ENCODE measurements around the gene ZDHHC14.
A peak's percentile ranks its signal among the peaks of the same experiment; 100 is the strongest.

The ZDHHC14 gene

DNA sequence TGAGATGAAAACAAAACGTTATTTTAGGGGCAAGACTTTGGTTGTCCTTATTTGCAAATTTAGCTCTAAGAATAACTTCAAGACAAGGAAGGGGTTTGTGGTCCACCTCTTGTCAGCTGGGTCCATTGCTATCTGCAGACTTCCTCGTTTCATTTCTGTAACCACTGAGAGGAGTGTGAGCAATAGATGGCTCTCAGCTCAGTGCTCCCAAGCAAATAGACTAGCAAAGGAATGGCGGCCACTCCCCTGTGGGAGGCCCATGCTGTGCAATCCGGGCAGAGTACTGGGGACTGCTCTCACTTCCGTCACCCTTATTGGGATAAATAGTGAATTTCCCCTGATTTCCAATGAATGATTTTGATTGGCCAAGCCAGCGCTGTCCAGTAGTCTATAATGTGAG, 176.6 kb downstream of the ZDHHC14 start:
- TF ChIP-seq TEAD4 (IDR thresholded peaks at IDR 0.05) (no peak), NFIC (IDR thresholded peaks at IDR 0.05) (no peak), YY1 (IDR thresholded peaks at IDR 0.05; ENCODE audit: low read depth) (no peak), RAD21 (IDR thresholded peaks at IDR 0.05; ENCODE audit: low read depth) (no peak), CREB1 (IDR thresholded peaks at IDR 0.05; ENCODE audit: low read depth) (no peak)
- TF ChIP-seq, protein P1, sequence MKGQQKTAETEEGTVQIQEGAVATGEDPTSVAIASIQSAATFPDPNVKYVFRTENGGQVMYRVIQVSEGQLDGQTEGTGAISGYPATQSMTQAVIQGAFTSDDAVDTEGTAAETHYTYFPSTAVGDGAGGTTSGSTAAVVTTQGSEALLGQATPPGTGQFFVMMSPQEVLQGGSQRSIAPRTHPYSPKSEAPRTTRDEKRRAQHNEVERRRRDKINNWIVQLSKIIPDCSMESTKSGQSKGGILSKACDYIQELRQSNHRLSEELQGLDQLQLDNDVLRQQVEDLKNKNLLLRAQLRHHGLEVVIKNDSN (IDR thresholded peaks at IDR 0.05): no peak
- TF ChIP-seq, protein P2, sequence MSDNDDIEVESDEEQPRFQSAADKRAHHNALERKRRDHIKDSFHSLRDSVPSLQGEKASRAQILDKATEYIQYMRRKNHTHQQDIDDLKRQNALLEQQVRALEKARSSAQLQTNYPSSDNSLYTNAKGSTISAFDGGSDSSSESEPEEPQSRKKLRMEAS (IDR thresholded peaks at IDR 0.05): no peak

GRCh38 chr6:157558049-157558448, 177.1 kb downstream of the ZDHHC14 start:
- TF ChIP-seq TCF12 (IDR thresholded peaks at IDR 0.05; ENCODE audit: low read depth) (no peak), ZBTB7A (IDR thresholded peaks at IDR 0.05; ENCODE audit: low read depth) (no peak), NFIC (IDR thresholded peaks at IDR 0.05) (no peak), EP300 (IDR thresholded peaks at IDR 0.05; ENCODE audit: borderline replicate concordance) (no peak), RAD21 (IDR thresholded peaks at IDR 0.05; ENCODE audit: low read depth) (peak; percentile 2; the same call in 1 of the 2 replicates), TAF1 (IDR thresholded peaks at IDR 0.05; ENCODE audit: low read depth) (no peak), CEBPB (IDR thresholded peaks at IDR 0.05) (no peak), YY1 (IDR thresholded peaks at IDR 0.05; ENCODE audit: low read depth) (0 out of 2 replicates have a peak, but pooled peaks have one; percentile 19), FOXM1 (IDR thresholded peaks at IDR 0.05; ENCODE audit: borderline replicate concordance, low read depth) (no peak)
- TF ChIP-seq, protein P2 (IDR thresholded peaks at IDR 0.05): 0 out of 2 replicates have a peak, but pooled peaks have one; percentile 18
- TF ChIP-seq, protein P3, sequence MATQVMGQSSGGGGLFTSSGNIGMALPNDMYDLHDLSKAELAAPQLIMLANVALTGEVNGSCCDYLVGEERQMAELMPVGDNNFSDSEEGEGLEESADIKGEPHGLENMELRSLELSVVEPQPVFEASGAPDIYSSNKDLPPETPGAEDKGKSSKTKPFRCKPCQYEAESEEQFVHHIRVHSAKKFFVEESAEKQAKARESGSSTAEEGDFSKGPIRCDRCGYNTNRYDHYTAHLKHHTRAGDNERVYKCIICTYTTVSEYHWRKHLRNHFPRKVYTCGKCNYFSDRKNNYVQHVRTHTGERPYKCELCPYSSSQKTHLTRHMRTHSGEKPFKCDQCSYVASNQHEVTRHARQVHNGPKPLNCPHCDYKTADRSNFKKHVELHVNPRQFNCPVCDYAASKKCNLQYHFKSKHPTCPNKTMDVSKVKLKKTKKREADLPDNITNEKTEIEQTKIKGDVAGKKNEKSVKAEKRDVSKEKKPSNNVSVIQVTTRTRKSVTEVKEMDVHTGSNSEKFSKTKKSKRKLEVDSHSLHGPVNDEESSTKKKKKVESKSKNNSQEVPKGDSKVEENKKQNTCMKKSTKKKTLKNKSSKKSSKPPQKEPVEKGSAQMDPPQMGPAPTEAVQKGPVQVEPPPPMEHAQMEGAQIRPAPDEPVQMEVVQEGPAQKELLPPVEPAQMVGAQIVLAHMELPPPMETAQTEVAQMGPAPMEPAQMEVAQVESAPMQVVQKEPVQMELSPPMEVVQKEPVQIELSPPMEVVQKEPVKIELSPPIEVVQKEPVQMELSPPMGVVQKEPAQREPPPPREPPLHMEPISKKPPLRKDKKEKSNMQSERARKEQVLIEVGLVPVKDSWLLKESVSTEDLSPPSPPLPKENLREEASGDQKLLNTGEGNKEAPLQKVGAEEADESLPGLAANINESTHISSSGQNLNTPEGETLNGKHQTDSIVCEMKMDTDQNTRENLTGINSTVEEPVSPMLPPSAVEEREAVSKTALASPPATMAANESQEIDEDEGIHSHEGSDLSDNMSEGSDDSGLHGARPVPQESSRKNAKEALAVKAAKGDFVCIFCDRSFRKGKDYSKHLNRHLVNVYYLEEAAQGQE (IDR thresholded peaks at IDR 0.05; ENCODE audit: low read depth): peak; percentile 86

DNA sequence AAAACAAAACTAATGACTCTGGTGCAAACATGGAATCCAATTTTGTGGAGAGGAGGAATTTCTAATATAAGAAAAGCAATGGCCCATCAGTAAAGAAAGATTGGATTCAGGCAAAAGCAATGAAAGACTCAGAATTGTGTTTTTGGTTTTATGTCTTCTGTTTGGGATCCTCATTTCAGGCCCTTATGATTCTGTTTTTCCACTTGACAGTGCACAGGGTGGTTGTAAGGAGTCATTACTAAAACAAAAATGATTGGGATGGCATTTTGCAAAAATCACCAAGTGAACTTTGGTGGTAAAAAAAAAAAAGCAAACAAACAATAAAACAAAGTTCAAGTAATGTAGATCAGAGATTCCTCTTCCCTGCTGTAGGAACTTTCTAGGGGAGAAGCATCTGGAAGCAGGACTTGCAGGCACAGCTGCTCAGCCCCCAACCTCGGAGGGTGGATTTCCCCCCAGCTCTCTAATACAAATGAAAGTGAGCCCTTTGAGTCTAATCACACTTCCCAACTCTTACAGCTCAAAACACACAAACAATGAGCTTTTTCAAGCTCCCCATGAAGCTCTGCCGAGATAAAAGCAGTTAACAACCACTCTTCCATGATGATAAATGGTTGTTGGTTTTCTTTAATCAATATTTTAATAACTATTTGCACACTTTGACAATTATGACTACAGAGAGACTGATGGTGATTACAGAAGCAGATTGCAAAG, 177.7 kb downstream of the ZDHHC14 start:
- TF ChIP-seq NFIC (IDR thresholded peaks at IDR 0.05) (no peak), TEAD4 (IDR thresholded peaks at IDR 0.05) (no peak), RAD21 (IDR thresholded peaks at IDR 0.05; ENCODE audit: low read depth) (no peak), TAF1 (IDR thresholded peaks at IDR 0.05; ENCODE audit: low read depth) (no peak), ZBTB7A (IDR thresholded peaks at IDR 0.05; ENCODE audit: low read depth) (no peak), CEBPB (IDR thresholded peaks at IDR 0.05) (no peak), YY1 (IDR thresholded peaks at IDR 0.05; ENCODE audit: low read depth) (no peak), TCF12 (IDR thresholded peaks at IDR 0.05; ENCODE audit: low read depth) (no peak), EGR1 (IDR thresholded peaks at IDR 0.05) (no peak)
- TF ChIP-seq, protein P2 (IDR thresholded peaks at IDR 0.05): no peak
- TF ChIP-seq, protein P3 (IDR thresholded peaks at IDR 0.05; ENCODE audit: low read depth): no peak
- TF ChIP-seq, protein P1 (IDR thresholded peaks at IDR 0.05): no peak

GRCh38 chr6:157559201-157559756, 178.3 kb downstream of the ZDHHC14 start:
- TF ChIP-seq RAD21 (IDR thresholded peaks at IDR 0.05; ENCODE audit: low read depth): no peak
- no peak for TF ChIP-seq CREB1 (IDR thresholded peaks at IDR 0.05; ENCODE audit: low read depth)
- no peak for TF ChIP-seq TAF1 (IDR thresholded peaks at IDR 0.05; ENCODE audit: low read depth)
- no peak for TF ChIP-seq EP300 (IDR thresholded peaks at IDR 0.05; ENCODE audit: borderline replicate concordance)
- TF ChIP-seq, protein P2 (IDR thresholded peaks at IDR 0.05): no peak
- no peak for TF ChIP-seq ZBTB7A (IDR thresholded peaks at IDR 0.05; ENCODE audit: low read depth)
- TF ChIP-seq EGR1 (IDR thresholded peaks at IDR 0.05): no peak

DNA sequence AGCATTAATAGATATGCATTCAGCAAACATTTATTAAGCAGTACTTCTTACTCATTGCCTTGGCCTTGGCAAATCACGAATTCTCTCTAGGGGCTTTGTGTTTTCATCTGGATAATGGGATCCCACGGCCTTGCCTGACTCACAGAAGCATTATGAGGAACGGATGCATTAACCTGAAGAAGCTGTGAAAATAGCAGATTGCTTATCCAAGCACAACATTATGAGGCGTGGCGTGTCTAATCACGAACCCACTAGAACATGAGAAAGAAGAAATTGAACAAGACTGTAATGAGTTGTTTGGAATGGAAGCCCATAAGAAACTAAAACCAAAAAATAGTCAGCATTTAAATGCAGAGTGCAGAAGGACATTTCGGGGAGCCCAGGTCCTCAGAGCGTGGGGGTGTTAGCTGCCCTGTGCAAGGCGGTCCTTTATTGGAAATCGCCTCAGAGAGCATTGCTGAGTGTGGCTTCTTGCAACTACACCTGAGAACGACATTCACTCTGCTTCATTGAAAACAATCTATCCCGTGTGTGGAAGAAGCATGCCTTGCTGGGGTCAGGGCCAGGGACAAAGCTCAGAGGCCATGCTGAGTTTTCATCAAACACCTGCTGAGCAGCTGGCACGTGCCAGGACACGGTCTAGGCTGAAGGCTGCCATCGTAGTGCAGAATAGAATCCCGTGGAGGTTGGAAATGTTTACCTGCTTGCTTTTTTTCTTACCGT, 179.9 kb downstream of the ZDHHC14 start:
- TF ChIP-seq EP300 (IDR thresholded peaks at IDR 0.05; ENCODE audit: borderline replicate concordance): no peak
- TF ChIP-seq CEBPB (IDR thresholded peaks at IDR 0.05): no peak
- TF ChIP-seq, protein P3 (IDR thresholded peaks at IDR 0.05; ENCODE audit: low read depth): no peak
- no peak for TF ChIP-seq TEAD4 (IDR thresholded peaks at IDR 0.05)
- no peak for TF ChIP-seq EGR1 (IDR thresholded peaks at IDR 0.05)
- TF ChIP-seq, protein P2 (IDR thresholded peaks at IDR 0.05): no peak
- no peak for TF ChIP-seq ZBTB7A (IDR thresholded peaks at IDR 0.05; ENCODE audit: low read depth)
- no peak for TF ChIP-seq TAF1 (IDR thresholded peaks at IDR 0.05; ENCODE audit: low read depth)
- TF ChIP-seq CREB1 (IDR thresholded peaks at IDR 0.05; ENCODE audit: low read depth): no peak
- no peak for TF ChIP-seq FOXM1 (IDR thresholded peaks at IDR 0.05; ENCODE audit: borderline replicate concordance, low read depth)
- TF ChIP-seq NFIC (IDR thresholded peaks at IDR 0.05): no peak
- TF ChIP-seq YY1 (IDR thresholded peaks at IDR 0.05; ENCODE audit: low read depth): no peak
